NCI-H2196 (cell line): ENCODE measurements around the gene CHD3.

Source experiments
- DNase-seq: peaks from one replicate; lab custom pipeline; 2025; ENCODE audit not compliant: unreplicated experiment; lab: John Stamatoyannopoulos, UW

The CHD3 gene

DNA sequence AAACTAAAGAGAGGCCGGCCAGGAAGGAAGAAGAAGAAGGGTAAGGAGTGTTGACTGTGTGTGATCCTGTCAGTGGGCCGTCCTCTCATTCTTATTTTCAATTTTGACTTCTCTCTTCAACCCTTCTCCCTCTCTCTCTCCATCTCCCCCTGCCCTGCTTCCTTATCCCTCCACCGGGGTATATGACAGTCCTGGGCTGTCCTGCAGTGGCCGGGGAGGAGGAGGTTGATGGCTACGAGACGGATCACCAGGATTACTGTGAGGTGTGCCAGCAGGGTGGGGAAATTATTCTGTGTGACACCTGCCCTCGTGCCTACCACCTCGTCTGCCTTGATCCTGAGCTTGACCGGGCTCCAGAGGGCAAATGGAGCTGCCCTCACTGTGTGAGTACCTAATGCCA lies 5.6 kb downstream of the CHD3 start:
- no peak for DNase-seq

GRCh38 chr17:7894866-7895265 lies 6.3 kb downstream of the CHD3 start:
- no peak for DNase-seq

DNA sequence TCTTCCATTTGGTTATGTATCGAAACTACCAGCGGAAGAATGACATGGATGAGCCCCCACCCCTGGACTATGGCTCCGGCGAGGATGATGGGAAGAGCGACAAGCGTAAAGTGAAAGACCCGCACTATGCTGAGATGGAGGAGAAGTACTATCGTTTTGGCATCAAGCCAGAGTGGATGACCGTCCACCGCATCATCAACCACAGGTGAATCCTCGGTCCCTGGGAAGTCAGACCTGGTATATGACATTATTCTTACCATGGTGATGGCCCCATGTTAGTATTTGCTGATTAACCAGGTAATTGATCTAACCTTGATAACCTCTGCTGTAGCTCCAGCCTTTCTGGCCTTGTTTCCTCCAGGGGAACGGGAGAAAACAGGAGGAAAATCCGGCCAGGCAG lies 8.5 kb downstream of the CHD3 start:
- DNase-seq: no peak

DNA sequence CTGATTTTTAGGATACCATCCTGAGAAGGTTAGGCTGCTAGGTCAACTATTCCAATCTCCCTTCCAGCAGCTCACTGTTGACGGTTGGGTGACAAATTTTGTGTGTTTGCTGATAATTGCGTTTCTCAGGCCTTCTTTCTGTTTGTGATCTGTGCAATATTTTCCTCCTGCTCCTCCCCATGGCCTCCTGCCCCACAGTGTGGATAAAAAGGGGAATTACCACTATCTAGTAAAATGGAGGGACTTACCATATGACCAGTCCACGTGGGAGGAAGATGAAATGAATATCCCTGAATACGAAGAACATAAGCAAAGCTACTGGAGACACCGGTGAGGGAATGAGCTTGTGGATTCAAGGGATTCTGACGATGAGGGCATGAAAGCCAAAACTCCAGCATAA lies 9.2 kb downstream of the CHD3 start:
- DNase-seq: no peak

DNA sequence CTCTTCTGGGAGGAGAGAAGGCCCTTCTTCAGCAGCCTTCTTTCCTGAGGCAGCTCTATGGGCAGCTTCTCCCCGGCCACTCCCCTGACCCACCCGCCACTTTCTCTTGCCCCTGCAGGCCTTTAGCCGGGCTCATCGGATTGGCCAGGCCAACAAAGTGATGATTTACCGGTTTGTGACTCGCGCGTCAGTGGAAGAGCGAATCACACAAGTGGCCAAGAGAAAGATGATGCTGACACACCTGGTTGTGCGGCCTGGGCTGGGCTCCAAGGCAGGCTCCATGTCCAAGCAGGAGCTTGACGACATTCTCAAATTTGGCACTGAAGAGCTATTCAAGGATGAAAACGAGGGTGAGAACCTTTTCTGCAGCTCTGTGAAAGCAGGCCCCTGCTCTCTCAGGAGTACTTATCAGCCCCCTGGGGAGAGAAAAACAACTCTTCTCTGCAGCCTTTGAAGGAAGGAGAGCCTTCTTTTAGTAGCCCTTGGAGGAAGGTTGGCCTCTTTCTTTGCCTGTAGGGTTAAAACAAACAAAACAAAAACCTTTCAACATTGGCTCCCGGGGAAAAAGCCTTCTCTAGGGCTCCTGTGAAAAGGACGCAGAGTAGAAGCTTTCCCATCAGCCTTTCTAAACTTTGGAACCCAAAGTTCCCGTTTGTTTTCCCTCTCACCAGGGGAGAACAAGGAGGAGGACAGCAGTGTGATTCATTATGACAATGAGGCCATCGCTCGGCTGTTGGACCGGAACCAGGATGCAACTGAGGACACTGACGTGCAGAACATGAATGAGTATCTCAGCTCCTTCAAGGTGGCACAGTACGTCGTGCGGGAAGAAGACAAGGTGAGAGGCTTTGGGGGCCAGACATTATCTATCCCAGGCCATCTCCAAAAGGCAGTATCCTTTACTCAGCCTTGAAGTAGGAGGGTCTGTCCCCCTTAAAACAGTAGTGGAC lies 14.8 kb downstream of the CHD3 start:
- peak; percentile 58 for DNase-seq

DNA sequence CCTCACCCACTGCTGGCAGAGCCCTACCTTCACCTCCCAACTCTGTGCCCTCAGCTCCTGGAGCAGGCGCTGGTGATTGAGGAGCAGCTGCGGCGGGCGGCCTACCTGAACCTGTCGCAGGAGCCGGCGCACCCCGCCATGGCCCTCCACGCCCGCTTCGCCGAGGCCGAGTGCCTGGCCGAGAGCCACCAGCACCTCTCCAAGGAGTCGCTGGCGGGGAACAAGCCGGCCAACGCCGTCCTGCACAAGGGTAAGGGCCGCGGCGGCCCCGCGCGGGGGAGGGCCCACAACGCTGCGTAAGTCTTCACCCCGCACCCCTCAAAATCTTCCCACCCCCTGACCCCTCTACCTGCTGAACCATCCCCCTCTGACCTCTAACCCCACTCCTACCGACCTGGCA lies 20.5 kb downstream of the CHD3 start:
- no peak for DNase-seq

DNA sequence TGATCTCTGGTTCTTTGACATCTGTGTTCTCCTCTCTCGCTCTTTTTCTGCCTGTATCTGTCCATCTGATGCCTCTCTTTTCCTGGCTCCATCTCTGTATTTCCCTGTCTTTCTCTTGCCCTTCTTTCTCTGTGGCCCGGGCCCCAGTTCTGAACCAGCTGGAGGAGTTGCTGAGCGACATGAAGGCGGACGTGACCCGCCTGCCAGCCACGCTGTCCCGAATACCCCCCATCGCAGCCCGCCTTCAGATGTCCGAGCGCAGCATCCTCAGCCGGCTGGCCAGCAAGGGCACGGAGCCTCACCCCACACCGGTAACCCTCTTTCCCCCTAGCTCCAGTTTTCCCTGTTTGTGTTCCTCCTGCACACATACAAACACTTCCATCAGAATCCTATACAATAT lies 21.7 kb downstream of the CHD3 start:
- no peak for DNase-seq

GRCh38 chr17:7910711-7911110 lies 22.1 kb downstream of the CHD3 start:
- DNase-seq: no peak

DNA sequence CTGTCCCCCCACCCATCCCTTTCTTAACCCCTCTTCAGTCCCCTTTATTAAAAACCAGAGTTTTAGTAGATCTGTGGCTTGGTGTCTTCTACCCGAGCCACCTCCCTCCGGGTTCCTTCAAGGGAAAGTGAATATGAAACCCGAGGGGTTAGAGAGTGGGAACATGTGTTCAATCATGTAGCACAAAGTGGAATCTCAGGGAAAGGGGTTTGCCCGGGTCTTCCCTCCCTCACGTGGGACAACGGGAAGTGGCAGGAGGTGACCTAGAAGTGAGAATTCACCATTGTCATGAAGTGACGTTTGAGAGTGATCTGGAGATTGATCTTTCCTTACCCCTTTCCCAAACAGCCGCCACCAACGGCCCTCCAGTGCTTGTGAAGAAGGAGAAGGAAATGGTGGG lies 22.5 kb downstream of the CHD3 start:
- no peak for DNase-seq

- DNase-seq: peak; percentile 26
Measured at GRCh38 chr17:7912927-7913524, 24.4 kb downstream of the CHD3 start.

GRCh38 chr17:7915179-7915610 lies 26.6 kb downstream of the CHD3 start:
- no peak for DNase-seq

DNA sequence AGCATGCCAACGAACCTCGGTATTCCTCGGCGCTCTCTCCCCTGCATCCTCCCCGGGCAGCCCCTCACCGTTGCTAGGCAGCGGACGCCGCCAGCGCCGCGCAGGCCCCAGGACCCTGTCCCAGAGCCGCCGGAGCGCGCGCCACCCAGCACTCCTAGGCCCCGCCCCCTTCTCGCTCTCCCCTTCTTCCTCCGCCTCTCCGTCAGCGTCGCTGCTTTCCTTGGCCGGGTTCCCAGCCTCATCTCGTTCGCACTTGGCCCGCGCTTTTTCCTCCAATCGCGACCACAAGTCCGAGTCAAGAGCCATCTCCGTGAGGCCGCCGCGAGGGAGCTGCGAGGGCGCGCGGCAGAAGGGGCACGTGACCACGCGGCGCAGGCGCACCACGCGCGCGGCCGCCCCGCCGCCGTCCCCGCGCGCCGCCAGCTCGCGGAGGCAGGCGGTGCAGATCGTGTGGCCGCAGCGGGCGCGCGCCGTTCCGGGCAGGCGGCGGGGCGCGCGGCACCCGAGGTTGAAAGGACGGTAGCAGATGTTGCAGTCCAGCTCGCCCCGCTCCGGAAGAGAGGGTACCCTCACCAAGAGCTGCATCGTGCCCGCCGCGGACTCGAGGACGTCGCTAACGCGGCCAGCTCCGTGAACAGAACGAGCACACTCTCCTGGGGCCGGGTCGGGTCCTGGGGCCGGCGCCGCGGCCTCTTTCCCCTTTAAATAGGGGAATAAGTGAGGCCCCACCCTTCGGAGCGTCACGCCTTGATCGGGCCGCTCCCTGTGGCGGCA lies 27.2 kb downstream of the CHD3 start, which contains the start of gene RNF227:
Gene RNF227 (minus strand): TSS at position 679 of the 774 bp plus-strand sequence. CDS start 94 bp downstream, at position 585.
- DNase-seq: peak; percentile 89

- DNase-seq: no peak
Measured at GRCh38 chr17:7916385-7916682, 27.7 kb downstream of the CHD3 start.

GRCh38 chr17:7916808-7917207 lies 28.2 kb downstream of the CHD3 start:
- no peak for DNase-seq

DNA sequence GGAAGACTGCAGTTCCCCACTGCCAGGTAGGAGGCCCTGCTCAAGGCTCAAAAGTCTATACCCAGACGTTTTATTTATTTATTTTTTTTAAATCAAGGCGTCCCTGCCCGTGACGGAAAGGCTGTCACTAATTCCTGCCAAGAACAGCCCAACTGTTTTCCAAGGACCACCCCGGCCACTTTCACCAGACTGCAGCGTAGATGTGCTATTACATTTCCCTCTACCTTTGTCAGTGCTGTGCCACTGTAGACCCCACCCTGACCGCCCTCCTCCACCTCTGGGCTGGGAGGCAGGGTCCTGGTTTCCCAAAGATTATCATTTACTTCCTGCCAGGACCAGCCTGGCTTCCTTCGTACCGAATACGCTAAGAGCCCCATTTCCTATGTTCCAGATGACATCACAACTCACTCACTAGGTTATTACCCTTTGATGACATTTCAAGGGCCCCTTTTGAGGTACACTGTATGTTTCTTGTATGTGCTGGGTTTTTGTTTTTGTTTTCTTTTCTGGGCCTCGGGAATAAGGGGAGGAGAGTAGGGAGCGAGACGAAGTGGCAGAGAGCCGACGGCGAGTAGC lies 33.8 kb downstream of the CHD3 start:
- no peak for DNase-seq

DNA sequence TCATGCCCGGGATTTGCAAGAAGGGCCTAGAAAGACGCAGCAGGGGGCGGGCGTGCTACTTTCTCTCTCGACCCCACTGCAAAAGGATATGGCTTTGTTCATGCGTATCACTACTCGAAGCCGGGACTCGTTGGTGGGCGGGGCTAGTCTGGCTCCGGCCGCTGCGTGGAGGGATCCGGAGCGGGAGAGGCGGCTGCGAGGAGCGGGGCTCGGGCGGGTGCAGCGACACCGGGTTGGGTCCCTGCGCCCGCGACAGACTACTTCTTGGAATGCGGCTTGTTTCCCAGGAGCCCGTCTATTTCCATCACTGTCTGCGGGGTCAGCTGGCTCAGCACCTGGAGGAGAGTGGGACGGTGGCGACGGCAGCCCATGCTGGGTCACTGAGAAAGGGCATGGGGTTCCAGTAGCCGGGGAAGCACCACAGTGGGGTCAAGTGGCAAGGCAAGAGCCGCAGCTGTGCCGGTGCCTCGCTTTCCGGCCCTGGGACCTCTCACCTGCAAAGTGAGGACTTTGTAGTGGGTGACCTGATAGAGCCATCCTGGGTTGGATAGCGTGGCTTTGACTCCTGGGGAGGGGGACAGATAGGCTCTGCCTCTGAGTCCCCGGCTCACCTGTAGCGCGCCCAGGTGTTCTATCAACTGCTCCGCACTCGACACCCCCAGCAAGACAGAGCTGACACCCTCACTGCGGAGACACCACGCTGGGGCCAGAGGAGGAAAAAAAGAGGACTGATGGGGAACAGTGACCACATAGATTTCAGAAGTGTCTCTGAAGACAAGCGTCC lies 34.4 kb downstream of the CHD3 start:
- peak; percentile 64 for DNase-seq

DNA sequence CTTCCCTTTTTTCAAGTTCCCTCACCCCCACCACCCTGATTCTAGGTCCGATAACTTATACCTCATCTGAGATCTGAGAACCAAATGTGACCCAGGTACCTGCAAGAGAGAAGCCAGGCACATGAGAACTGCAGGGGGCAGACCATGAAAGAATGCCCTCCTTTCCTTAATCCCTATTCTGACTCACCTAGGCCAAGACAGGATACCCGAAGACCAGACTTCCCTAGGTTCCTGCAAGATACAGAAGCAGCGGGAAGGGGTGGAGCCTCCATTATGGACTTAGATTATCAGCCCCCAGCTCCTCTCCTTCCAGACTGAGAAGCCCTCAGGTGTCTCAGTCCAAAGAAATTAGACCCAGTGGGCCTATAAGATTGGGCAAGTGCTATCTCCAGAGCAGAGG lies 39.0 kb downstream of the CHD3 start:
- DNase-seq: no peak

DNA sequence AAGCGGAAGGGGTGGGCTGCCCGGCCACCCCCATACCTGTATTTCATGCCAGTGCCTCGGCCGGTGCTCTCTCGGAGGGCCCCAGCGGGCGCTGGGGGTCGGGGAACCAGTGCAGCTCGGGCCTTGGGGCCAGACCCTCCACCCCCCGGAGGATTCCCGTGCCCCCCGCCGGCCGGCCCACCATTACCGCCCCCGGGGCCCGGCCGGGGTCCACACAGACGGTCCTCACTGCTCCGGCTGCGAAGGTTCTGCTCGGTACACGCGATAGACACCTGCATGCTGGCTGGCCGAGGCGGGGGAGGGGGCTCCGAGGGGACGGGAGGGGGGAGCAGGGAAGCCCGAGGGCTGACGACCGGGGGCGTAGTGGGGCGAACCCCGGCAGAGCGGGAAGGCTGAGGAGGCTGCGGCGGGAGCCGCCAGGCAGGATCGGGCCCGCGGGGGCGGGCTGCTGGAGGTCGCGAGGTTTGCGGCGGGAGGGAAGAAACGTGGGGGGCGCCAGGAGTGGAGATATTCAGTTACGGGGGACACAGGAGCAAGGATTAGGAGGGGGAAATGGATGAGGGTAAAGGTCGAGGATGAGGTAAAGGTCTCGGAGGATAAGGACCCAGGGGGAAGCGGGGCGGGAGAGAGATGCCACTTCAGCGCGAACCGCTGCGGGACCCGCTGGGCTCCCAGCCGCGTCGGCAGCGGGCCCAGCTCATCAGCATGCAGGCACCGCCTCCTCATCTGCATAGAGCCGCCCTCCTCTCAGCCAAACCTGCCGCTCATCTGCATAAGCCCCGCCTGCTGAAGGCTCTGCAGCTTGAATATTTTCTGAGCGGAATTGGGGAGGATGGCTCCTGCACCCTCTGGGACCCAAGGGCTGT lies 40.8 kb downstream of the CHD3 start, which contains the start of gene KCNAB3:
Gene KCNAB3 (minus strand): TSS at position 699 of the 866 bp plus-strand sequence. CDS start 421 bp downstream, at position 278.
- DNase-seq: no peak

- no peak for DNase-seq
Measured at GRCh38 chr17:7930841-7931631, 42.4 kb downstream of the CHD3 start.
